IMR-90 (cell line): ENCODE results near the gene ZNF276. TPM values are rescaled to one million over a fixed set of nuclear protein-coding genes. Genes with fewer than 3 reads are reported as not detected.

Experiments
- ATAC-seq: fragments of 200-7000 bp; cut with Tn5 transposase; 2 replicates; pipeline ENCODE4 v1.9.1; 2020; ENCODE audit warnings: low read depth, mild to moderate bottlenecking, moderate library complexity
- BruUV-seq: library from RNA; stranded (reverse); fragments of 400-500 nt; replicated peaks from 2 replicates; lab custom pipeline; 2021; lab: Mats Ljungman, UMichigan
- CTCF ChIA-PET: fragments of 300-600 bp; formaldehyde crosslinking; extraction: SDS; loops from one replicate; lab custom pipeline; 2021; ENCODE audit warnings: antibody characterized with exemption; lab: Yijun Ruan, JAX
- POLR2A ChIA-PET: fragments of 300-600 bp; sonication (Branson Sonifier 250); formaldehyde crosslinking; loops from one replicate; lab custom pipeline; 2022; ENCODE audit warnings: antibody characterized with exemption; ENCODE audit not compliant: unreplicated experiment; lab: Charles Lee
- DNase-seq: peaks from one replicate; pipeline ENCODE4 v3.0.0; 2013
- H2AFZ ChIP-seq: replicated peaks from 2 replicates; pipeline ENCODE3; 2013; ENCODE audit warnings: low read length, mild to moderate bottlenecking; ENCODE audit not compliant: poor library complexity
- H2AK5ac ChIP-seq: 2 replicates; pipeline ENCODE4 v1.6.1; 2013; ENCODE audit warnings: low read depth, low read length, inconsistent platforms
- H2AK9ac ChIP-seq: replicated peaks from 2 replicates; pipeline ENCODE3; 2013; ENCODE audit warnings: mild to moderate bottlenecking, low read depth, low read length, moderate library complexity; ENCODE audit not compliant: poor library complexity
- H2BK120ac ChIP-seq: 2 replicates; pipeline ENCODE4 v1.6.1; 2013; ENCODE audit warnings: low read depth, low read length, inconsistent platforms
- H2BK15ac ChIP-seq: 3 replicates; pipeline ENCODE4 v1.6.1; 2013; ENCODE audit warnings: low read depth, low read length, inconsistent platforms
- H2BK20ac ChIP-seq: 2 replicates; pipeline ENCODE4 v1.6.1; 2013; ENCODE audit warnings: low read depth, mild to moderate bottlenecking, inconsistent platforms, low read length, moderate library complexity
- H2BK5ac ChIP-seq: 2 replicates; pipeline ENCODE4 v1.6.1; 2013; ENCODE audit warnings: mild to moderate bottlenecking, low read depth, low read length, inconsistent platforms; ENCODE audit not compliant: poor library complexity, severe bottlenecking
- H3K14ac ChIP-seq: replicated peaks from 2 replicates; pipeline ENCODE4 v1.6.1; 2013; ENCODE audit warnings: low read depth, low read length, inconsistent platforms
- H3K18ac ChIP-seq: 2 replicates; pipeline ENCODE4 v1.6.1; 2013; ENCODE audit warnings: low read depth, low read length, control low read depth
- H3K23ac ChIP-seq: 2 replicates; pipeline ENCODE4 v1.6.1; 2013; ENCODE audit warnings: low read depth, low read length, inconsistent platforms
- H3K27ac ChIP-seq: 2 replicates; pipeline ENCODE4 v1.5.1; 2013; ENCODE audit warnings: mild to moderate bottlenecking, control low read depth, low read length; ENCODE audit not compliant: insufficient read depth
- H3K27me3 ChIP-seq: 2 replicates; pipeline ENCODE4 v1.6.1; 2013; ENCODE audit warnings: low read length; ENCODE audit not compliant: control insufficient read depth, insufficient read depth
- H3K36me3 ChIP-seq: 2 replicates; pipeline ENCODE4 v1.6.1; 2013; ENCODE audit warnings: low read length, mixed read lengths; ENCODE audit not compliant: control insufficient read depth, insufficient read depth
- H3K4ac ChIP-seq: 2 replicates; pipeline ENCODE4 v1.6.1; 2013; ENCODE audit warnings: low read depth, low read length, inconsistent platforms
- H3K4me1 ChIP-seq: 2 replicates; pipeline ENCODE4 v1.6.1; 2013; ENCODE audit warnings: low read length, mixed read lengths; ENCODE audit not compliant: control insufficient read depth, insufficient read depth
- H3K4me2 ChIP-seq: 2 replicates; pipeline ENCODE4 v1.6.1; 2013; ENCODE audit warnings: low read depth, mild to moderate bottlenecking, control low read depth, low read length, moderate library complexity
- H3K4me3 ChIP-seq: 2 replicates; pipeline ENCODE4 v1.5.1; 2013; ENCODE audit warnings: low read depth, mild to moderate bottlenecking, control low read depth, low read length, moderate library complexity; ENCODE audit not compliant: insufficient read depth
- H3K56ac ChIP-seq: 2 replicates; pipeline ENCODE4 v1.6.1; 2013; ENCODE audit warnings: low read length, inconsistent platforms; ENCODE audit not compliant: insufficient read depth; ENCODE audit errors: extremely low read depth
- H3K79me1 ChIP-seq, 2 experiments: 2 replicates each; pipeline ENCODE4 v1.6.1; 2013; ENCODE audit warnings: low read length in 2 of 2, inconsistent platforms in 1 of 2, low read depth in 1 of 2
- H3K9ac ChIP-seq: 2 replicates; pipeline ENCODE4 v1.6.1; 2013; ENCODE audit warnings: low read depth, low read length, control low read depth
- H3K9me1 ChIP-seq: 2 replicates; pipeline ENCODE4 v1.6.1; 2013; ENCODE audit warnings: low read length, inconsistent platforms; ENCODE audit not compliant: insufficient read depth
- H3K9me3 ChIP-seq: 2 replicates; pipeline ENCODE4 v1.6.1; 2013; ENCODE audit warnings: low read length; ENCODE audit not compliant: control insufficient read depth, insufficient read depth
- H4K20me1 ChIP-seq: 2 replicates; pipeline ENCODE4 v1.6.1; 2013; ENCODE audit warnings: low read length, inconsistent platforms; ENCODE audit not compliant: insufficient read depth
- H4K5ac ChIP-seq: 2 replicates; pipeline ENCODE4 v1.6.1; 2013; ENCODE audit warnings: mild to moderate bottlenecking, low read depth, low read length, control low read depth
- H4K8ac ChIP-seq, 2 experiments: 2 replicates each; pipeline ENCODE4 v1.6.1; 2013; ENCODE audit warnings: low read depth in 2 of 2, low read length in 2 of 2, control low read depth in 1 of 2, inconsistent platforms in 1 of 2
- H4K91ac ChIP-seq: 2 replicates; pipeline ENCODE4 v1.6.1; 2013; ENCODE audit warnings: low read depth, low read length, inconsistent platforms; ENCODE audit not compliant: insufficient read depth
- CEBPB ChIP-seq: IDR thresholded peaks from 2 replicates; pipeline ENCODE4 v1.6.1; 2012; ENCODE audit warnings: low read depth, low read length, improper control_type of control experiment
- CHD1 ChIP-seq: IDR thresholded peaks from 2 replicates; pipeline ENCODE4 v1.6.1; 2012; ENCODE audit warnings: low read depth, low read length, improper control_type of control experiment
- ELK1 ChIP-seq: fragments of 150-350 bp; IDR thresholded peaks from 2 replicates; pipeline ENCODE4 v1.6.1; 2016; ENCODE audit warnings: low read depth, mild to moderate bottlenecking, low read length, moderate library complexity, borderline replicate concordance
- FOS ChIP-seq: fragments of 150-350 bp; IDR thresholded peaks from 2 replicates; pipeline ENCODE4 v1.6.1; 2016; ENCODE audit warnings: low read depth, low read length
- MAFK ChIP-seq: IDR thresholded peaks from 2 replicates; pipeline ENCODE4 v1.6.1; 2012; ENCODE audit warnings: low read depth, low read length, improper control_type of control experiment
- MAZ ChIP-seq: IDR thresholded peaks from 2 replicates; pipeline ENCODE4 v1.6.1; 2012; ENCODE audit warnings: low read depth, mild to moderate bottlenecking, low read length, improper control_type of control experiment, moderate library complexity, borderline replicate concordance
- MXI1 ChIP-seq: IDR thresholded peaks from 2 replicates; pipeline ENCODE4 v1.6.1; 2012; ENCODE audit warnings: low read depth, mild to moderate bottlenecking, low read length, moderate library complexity, borderline replicate concordance
- NFE2L2 ChIP-seq: fragments of 150-350 bp; IDR thresholded peaks from 2 replicates; pipeline ENCODE4 v1.6.1; 2016; ENCODE audit warnings: low read depth, mild to moderate bottlenecking, low read length
- POLR2A ChIP-seq: IDR thresholded peaks from 2 replicates; pipeline ENCODE4 v1.6.1; 2012; ENCODE audit warnings: mild to moderate bottlenecking, low read depth, low read length
- RAD21 ChIP-seq: IDR thresholded peaks from 2 replicates; pipeline ENCODE4 v1.6.1; 2012; ENCODE audit warnings: low read length, improper control_type of control experiment
- RCOR1 ChIP-seq: IDR thresholded peaks from 2 replicates; pipeline ENCODE4 v1.6.1; 2012; ENCODE audit warnings: mild to moderate bottlenecking, low read length, improper control_type of control experiment; ENCODE audit not compliant: insufficient replicate concordance
- RFX5 ChIP-seq: IDR thresholded peaks from 2 replicates; pipeline ENCODE4 v1.8.0; 2012; ENCODE audit warnings: low read depth, mild to moderate bottlenecking, low read length, moderate library complexity
- SMC3 ChIP-seq: fragments of 150-350 bp; IDR thresholded peaks from 2 replicates; pipeline ENCODE4 v1.6.1; 2016; ENCODE audit warnings: low read depth, mild to moderate bottlenecking, antibody characterized with exemption, low read length, moderate library complexity
- WGBS, 2 experiments: methylation state at CpG; one replicate each; pipeline versions ENCODE4 v1.1.5 to v1.1.7; 2013; ENCODE audit warnings: missing lambda C conversion rate in 2 of 2; ENCODE audit not compliant: insufficient read length in 1 of 2; ENCODE audit errors: extremely low coverage in 2 of 2; 5-methylcytosine and 5-hydroxymethylcytosine counted together
- dilution Hi-C: fragments of 300-500 bp; cut with HindIII; formaldehyde crosslinking; loops from one replicate; pipeline ENCODE4 v1.14.3; 2018; ENCODE audit warnings: low sequenced_read_pairs; ENCODE audit not compliant: unreplicated experiment
- in situ Hi-C: fragments of 300-500 bp; cut with MboI; formaldehyde crosslinking; loops from 3 replicates; pipeline ENCODE4 v1.14.3; 2019; ENCODE audit warnings: low sequenced_read_pairs, inconsistent platforms, mixed read lengths
- intact Hi-C: fragments of 100-400 bp; cut with micrococcal nuclease; formaldehyde crosslinking; loops from 2 replicates; pipeline ENCODE4 v1.10.0; 2022
- polyA plus RNA-seq, 3 experiments: library from polyadenylated mRNA; depleted of rRNA; stranded (reverse); fragments of >200 nt; gene quantifications; 2 replicates each; pipeline ENCODE4 v1.2.3, GENCODE V29; 2012; ENCODE audit warnings: low replicate concordance in 1 of 3
- total RNA-seq: library from RNA; depleted of rRNA; stranded (reverse); fragments of >200 nt; gene quantifications from 2 replicates; pipeline ENCODE4 v1.2.3, GENCODE V29; 2012
- TF ChIP-seq, protein P1 (sequence below): fragments of 150-350 bp; IDR thresholded peaks from 2 replicates; pipeline ENCODE4 v1.6.1; 2017; ENCODE audit warnings: mild to moderate bottlenecking, antibody characterized with exemption, low read length, low read depth
- TF ChIP-seq, protein P2 (sequence below): conservative IDR thresholded peaks from 2 replicates; pipeline ENCODE4 v1.5.1; 2012; ENCODE audit warnings: mild to moderate bottlenecking, low read depth, low read length, improper control_type of control experiment

The ZNF276 gene
- total and polyA plus RNA-seq, 2 of the 4 experiments (the other 2 are of a cell fraction), result 4.1 to 18.6 TPM

DNA sequence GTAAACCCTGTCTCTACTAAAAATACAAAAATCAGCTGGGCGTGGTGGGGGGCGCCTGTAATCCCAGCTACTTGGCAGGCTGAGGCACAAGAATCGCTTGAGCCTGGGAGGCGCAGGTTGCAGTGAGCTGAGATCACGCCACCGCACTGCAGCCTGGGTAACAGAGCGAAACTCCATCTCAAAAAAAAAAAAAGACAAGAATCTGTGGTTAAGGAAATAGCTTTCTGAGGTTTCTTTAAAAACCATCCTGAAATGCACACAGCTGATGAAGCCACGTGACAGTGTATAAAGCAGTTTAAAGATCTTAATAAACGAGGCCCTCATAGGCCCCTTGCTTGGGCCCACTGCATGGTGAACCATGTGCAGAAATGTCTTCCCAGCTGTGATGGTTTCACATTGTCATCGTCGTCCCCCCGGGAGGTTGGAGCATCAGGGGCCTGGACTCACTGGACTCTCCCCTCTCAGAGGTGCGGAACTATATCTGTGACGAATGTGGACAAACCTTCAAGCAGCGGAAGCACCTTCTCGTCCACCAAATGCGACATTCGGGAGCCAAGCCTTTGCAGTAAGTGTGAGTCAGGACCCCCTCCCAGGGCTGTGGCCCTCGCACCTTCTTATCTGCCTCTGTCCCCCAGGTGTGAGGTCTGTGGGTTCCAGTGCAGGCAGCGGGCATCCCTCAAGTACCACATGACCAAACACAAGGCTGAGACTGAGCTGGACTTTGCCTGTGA lies 16.2 kb downstream of the ZNF276 start:
- Histone ChIP-seq H2BK15ac (no peak overlapping the region), H3K23ac (no peak overlapping the region), H3K4ac (no peak overlapping the region), H3K36me3 (peaks cover 72% of the 10 kb centered on the region), H2BK20ac (no peak overlapping the region), H3K56ac (no peak overlapping the region), H3K9ac (no peak overlapping the region), H4K91ac (no peak overlapping the region), H3K18ac (no peak overlapping the region), H4K8ac (no peak overlapping the region), H2AK5ac (no peak overlapping the region), H2BK5ac (no peak overlapping the region), H3K4me2 (no peak overlapping the region), H2AFZ (no peak overlapping the region), H3K79me1 (peaks cover 8 to 10% of the 10 kb centered on the region in 2 experiments; a peak in 3 of 4 replicates), H2AK9ac (no peak overlapping the region), H3K4me3 (no peak overlapping the region), H3K9me3 (no peaks in the 10 kb centered on the region), H3K4me1 (no peaks in the 10 kb centered on the region), H3K27ac (no peak overlapping the region), H4K20me1 (no peaks in the 10 kb centered on the region; the same call in 1 of the 2 replicates), H3K27me3 (no peaks in the 10 kb centered on the region), H3K9me1 (no peaks in the 10 kb centered on the region), H2BK120ac (no peak overlapping the region), H4K5ac (no peak overlapping the region), H3K14ac (no peak overlapping the region)
- in situ Hi-C loops, result no loop called here
- BruUV-seq, result no TSS peak
- ATAC-seq (no peak), DNase-seq (no peak)
- WGBS, 2 experiments, result 95% methylated on average over 12 of the region's 20 CpGs; no CpG with 5 or more reads in 1 of the 2 experiments
- POLR2A ChIA-PET, result interaction anchor here (0.6 kb wide), 1 partner anchor 11 kb away, joined by 4 read pairs; no protein-coding TSS in a partner anchor
- CTCF ChIA-PET, result interaction anchor here (0.6 kb wide), 1 partner anchor 44 kb away, joined by 3 read pairs; no protein-coding TSS in a partner anchor
- dilution Hi-C loops, result no loop called here
- intact Hi-C loops, result no loop called here
- TF ChIP-seq MXI1 (no peak), CHD1 (no peak), SMC3 (no peak), POLR2A (no peak), CEBPB (no peak), RFX5 (no peak), RCOR1 (no peak), FOS (no peak), ELK1 (no peak), NFE2L2 (no peak), MAFK (no peak), RAD21 (no peak), MAZ (no peak)
- TF ChIP-seq, protein P1, sequence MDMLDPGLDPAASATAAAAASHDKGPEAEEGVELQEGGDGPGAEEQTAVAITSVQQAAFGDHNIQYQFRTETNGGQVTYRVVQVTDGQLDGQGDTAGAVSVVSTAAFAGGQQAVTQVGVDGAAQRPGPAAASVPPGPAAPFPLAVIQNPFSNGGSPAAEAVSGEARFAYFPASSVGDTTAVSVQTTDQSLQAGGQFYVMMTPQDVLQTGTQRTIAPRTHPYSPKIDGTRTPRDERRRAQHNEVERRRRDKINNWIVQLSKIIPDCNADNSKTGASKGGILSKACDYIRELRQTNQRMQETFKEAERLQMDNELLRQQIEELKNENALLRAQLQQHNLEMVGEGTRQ, result no peak
- TF ChIP-seq, protein P2, sequence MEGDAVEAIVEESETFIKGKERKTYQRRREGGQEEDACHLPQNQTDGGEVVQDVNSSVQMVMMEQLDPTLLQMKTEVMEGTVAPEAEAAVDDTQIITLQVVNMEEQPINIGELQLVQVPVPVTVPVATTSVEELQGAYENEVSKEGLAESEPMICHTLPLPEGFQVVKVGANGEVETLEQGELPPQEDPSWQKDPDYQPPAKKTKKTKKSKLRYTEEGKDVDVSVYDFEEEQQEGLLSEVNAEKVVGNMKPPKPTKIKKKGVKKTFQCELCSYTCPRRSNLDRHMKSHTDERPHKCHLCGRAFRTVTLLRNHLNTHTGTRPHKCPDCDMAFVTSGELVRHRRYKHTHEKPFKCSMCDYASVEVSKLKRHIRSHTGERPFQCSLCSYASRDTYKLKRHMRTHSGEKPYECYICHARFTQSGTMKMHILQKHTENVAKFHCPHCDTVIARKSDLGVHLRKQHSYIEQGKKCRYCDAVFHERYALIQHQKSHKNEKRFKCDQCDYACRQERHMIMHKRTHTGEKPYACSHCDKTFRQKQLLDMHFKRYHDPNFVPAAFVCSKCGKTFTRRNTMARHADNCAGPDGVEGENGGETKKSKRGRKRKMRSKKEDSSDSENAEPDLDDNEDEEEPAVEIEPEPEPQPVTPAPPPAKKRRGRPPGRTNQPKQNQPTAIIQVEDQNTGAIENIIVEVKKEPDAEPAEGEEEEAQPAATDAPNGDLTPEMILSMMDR, result no peak
